RWPE2 (cell line): ENCODE data around the gene LRRC10.

Experiments used
- ATAC-seq: fragments of 200-7000 bp; cut with Tn5 transposase; 3 replicates; pipeline ENCODE4 v1.9.1; 2021; ENCODE audit warnings: low read depth
- DNase-seq: peaks from one replicate; pipeline ENCODE4 v3.0.0-alpha.2; 2020; ENCODE audit warnings: low spot score
- H3K27ac ChIP-seq: fragments of 450-650 bp; 2 replicates; pipeline ENCODE4 v1.5.1; 2017; ENCODE audit warnings: mild to moderate bottlenecking; ENCODE audit not compliant: poor library complexity, severe bottlenecking
- H3K27me3 ChIP-seq: fragments of 250-450 bp; sonication (Bioruptor Pico); 2 replicates; pipeline ENCODE4 v1.5.1; 2021; ENCODE audit warnings: mild to moderate bottlenecking, moderate library complexity; ENCODE audit not compliant: insufficient read depth, poor library complexity, severe bottlenecking
- H3K36me3 ChIP-seq: fragments of 250-450 bp; sonication (Bioruptor Pico); 2 replicates; pipeline ENCODE4 v1.5.1; 2020; ENCODE audit warnings: low read depth, mild to moderate bottlenecking, moderate library complexity
- H3K4me1 ChIP-seq: fragments of 250-450 bp; sonication (Bioruptor Pico); 2 replicates; pipeline ENCODE4 v1.5.1; 2021; ENCODE audit warnings: mild to moderate bottlenecking, moderate library complexity; ENCODE audit not compliant: insufficient read depth, poor library complexity, severe bottlenecking
- H3K4me3 ChIP-seq: fragments of 250-450 bp; sonication (Bioruptor Pico); 2 replicates; pipeline ENCODE4 v1.5.1; 2021; ENCODE audit warnings: mild to moderate bottlenecking, moderate library complexity; ENCODE audit not compliant: severe bottlenecking
- H3K9me3 ChIP-seq: fragments of 250-450 bp; sonication (Bioruptor Pico); 2 replicates; pipeline ENCODE4 v1.5.1; 2021; ENCODE audit warnings: mild to moderate bottlenecking, moderate library complexity; ENCODE audit not compliant: severe bottlenecking
- CTCF ChIP-seq: fragments of 450-650 bp; IDR thresholded peaks from one replicate; pipeline ENCODE4 v1.5.1; 2017; ENCODE audit warnings: mild to moderate bottlenecking, moderate library complexity; ENCODE audit not compliant: poor library complexity, severe bottlenecking

LRRC10 gene

DNA sequence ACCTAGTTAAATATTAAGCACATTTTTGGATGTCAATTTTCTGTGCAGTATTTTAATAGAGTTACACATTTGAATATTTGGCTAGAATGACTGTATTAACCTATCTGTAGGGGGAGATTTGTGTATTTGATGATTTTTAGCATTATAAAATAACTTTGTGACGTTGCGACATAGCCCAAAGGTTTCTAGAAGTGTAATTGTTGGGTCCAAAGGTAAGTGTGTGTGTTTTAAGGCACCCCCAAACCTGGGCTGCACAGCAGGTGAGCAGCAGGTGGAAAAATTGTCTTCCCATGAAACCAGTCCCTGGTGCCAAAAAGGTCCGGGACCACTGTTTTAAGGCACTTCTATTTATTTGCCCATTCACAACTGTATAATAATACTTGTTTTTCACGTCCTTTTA lies 22.2 kb downstream of the LRRC10 start:
- no peak overlapping the region for H3K27ac ChIP-seq
- no peak overlapping the region for H3K4me3 ChIP-seq
- ATAC-seq (no peak), DNase-seq (no peak)
- no peaks in the 10 kb centered on the region for H3K9me3 ChIP-seq
- no peaks in the 10 kb centered on the region for H3K27me3 ChIP-seq
- H3K36me3 ChIP-seq, result peaks cover 76% of the 10 kb centered on the region
- TF ChIP-seq CTCF, result no peak
- no peaks in the 10 kb centered on the region for H3K4me1 ChIP-seq

DNA sequence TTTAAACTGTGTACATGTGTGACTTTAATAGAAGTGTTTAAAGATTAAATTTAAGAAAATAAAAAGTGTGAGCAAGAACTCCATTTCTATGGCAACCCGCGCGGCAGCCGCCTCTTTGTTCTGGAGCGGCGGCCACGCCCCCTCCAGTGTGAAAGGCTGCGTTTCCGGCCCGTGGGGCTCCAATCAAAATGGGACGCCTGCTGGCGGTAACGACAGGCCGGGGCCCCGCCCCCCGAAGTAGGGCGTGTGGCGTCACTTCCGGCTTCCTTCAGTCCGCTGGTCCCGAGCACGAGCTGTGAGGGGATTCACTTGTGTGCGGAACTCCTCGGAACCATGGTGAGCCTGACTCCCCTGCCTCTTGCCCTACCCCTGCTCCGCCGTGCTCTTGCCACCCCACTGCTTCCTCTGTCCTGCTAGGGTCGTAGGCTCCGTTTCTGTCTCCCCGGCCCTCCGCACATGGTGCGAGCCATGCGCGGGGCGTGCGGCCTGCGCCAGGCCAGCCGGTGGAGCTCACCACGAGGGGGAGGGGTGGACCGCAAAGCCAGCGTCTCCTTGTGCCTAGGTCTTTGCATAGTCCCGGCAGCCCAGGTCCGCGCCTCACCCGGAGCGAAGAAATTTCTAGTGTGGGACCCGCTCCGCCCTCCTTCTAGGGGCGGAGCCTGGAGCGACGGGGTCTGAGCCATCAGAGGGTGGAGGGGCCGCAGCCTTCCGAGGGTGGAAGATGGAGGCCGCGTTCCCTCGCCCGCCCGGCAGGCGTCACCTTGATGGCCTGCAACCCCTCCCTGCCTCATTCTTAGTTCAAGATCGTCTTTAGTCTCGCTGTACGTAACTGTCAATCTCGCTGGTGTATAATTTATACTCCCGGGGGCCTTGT lies 25.3 kb downstream of the LRRC10 start, which contains the start of gene CCT2:
Gene CCT2 (plus strand): TSS at position 271 of the 874 bp plus-strand sequence. CDS start 63 bp downstream, at position 334.
- peak within 1 kb of the TSS; percentile 99 for H3K4me3 ChIP-seq
- no peaks in the 10 kb centered on the region for H3K9me3 ChIP-seq
- peak within 1 kb of the TSS; percentile 48 for H3K27ac ChIP-seq
- peaks cover 45% of the 10 kb centered on the region for H3K36me3 ChIP-seq
- H3K27me3 ChIP-seq, result no peaks in the 10 kb centered on the region
- peak; percentile 96 for DNase-seq
- peak; percentile 34 for TF ChIP-seq CTCF
- peak; percentile 89 for ATAC-seq
- H3K4me1 ChIP-seq, result no peaks in the 10 kb centered on the region

GRCh38 chr12:69583203-69583602 lies 27.5 kb downstream of the LRRC10 start:
- no peak for ATAC-seq
- H3K27ac ChIP-seq, result no peak overlapping the region
- no peaks in the 10 kb centered on the region for H3K27me3 ChIP-seq
- no peaks in the 10 kb centered on the region for H3K4me1 ChIP-seq
- DNase-seq, result no peak
- peaks cover 23% of the 10 kb centered on the region for H3K36me3 ChIP-seq
- no peak overlapping the region for H3K4me3 ChIP-seq
- peak; percentile 19 for TF ChIP-seq CTCF
- H3K9me3 ChIP-seq, result no peaks in the 10 kb centered on the region

DNA sequence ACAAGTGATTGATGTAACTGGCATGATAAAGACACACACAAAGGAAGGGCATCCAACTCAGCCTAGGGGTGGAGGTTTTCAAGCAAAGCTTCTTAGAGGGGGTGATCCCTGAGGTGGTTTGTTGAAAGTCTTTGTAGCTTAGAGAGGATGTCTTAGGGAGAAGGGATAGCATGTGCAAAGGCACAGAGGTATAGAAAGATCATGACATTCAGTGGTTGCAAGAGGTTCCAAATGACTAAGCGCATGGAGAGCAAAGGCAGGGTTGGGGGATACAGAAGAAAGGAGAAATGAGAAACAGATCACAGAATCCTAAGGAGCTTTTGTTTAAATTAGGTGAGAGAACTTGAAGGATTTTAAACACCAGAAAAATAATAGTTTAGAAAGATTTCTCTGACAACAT lies 30.6 kb downstream of the LRRC10 start:
- Histone ChIP-seq H3K9me3 (no peaks in the 10 kb centered on the region), H3K27ac (no peak overlapping the region), H3K4me1 (no peaks in the 10 kb centered on the region), H3K27me3 (no peaks in the 10 kb centered on the region), H3K36me3 (peaks cover 16% of the 10 kb centered on the region), H3K4me3 (no peak overlapping the region)
- no peak for DNase-seq
- no peak for ATAC-seq
- no peak for TF ChIP-seq CTCF

DNA sequence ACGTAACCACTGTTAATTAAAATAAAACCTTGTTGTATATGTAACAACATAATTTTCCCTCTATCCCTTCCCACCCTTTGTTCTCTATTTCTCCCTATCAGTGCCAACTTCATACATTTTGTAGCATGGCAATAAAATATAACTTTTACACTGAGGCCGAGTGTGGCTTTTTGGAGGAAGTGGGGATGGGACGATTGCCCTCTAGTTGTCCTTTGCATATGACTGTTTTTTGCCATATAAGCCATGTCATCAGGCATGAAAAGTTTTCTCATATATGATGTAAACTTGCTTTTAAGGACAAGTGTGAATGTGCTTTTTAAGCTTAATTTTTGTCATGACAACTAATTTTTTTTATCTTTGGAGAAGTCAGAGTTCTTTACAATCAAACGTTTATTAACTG lies 31.7 kb downstream of the LRRC10 start:
- Histone ChIP-seq H3K9me3 (no peaks in the 10 kb centered on the region), H3K27ac (no peak overlapping the region), H3K4me1 (no peaks in the 10 kb centered on the region), H3K27me3 (no peaks in the 10 kb centered on the region), H3K36me3 (peaks cover 27% of the 10 kb centered on the region), H3K4me3 (no peak overlapping the region)
- no peak for TF ChIP-seq CTCF
- DNase-seq (no peak), ATAC-seq (no peak)
